ENCODE results near the gene DYNLT4.

DNA sequence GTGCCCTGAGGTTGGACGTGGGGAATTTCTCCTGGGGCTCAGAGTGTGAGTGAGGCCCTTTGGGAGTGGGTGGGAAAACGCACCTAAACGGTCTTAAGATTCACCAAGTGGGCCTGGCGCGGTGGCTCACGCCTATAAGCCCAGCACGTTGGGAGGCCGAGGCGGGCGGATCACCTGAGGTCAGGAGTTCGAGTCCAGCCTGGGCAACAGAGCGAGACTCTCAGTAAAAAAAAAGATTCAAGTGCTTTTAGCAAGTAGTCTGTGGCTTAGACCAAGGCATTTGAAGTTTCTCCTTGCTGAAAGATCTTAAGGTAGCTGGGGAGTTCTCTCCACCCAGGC, 30.5 kb downstream of the DYNLT4 start:
- TF ChIP-seq, protein P1, sequence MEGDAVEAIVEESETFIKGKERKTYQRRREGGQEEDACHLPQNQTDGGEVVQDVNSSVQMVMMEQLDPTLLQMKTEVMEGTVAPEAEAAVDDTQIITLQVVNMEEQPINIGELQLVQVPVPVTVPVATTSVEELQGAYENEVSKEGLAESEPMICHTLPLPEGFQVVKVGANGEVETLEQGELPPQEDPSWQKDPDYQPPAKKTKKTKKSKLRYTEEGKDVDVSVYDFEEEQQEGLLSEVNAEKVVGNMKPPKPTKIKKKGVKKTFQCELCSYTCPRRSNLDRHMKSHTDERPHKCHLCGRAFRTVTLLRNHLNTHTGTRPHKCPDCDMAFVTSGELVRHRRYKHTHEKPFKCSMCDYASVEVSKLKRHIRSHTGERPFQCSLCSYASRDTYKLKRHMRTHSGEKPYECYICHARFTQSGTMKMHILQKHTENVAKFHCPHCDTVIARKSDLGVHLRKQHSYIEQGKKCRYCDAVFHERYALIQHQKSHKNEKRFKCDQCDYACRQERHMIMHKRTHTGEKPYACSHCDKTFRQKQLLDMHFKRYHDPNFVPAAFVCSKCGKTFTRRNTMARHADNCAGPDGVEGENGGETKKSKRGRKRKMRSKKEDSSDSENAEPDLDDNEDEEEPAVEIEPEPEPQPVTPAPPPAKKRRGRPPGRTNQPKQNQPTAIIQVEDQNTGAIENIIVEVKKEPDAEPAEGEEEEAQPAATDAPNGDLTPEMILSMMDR (IDR thresholded peaks at IDR 0.05): no peak
- TF ChIP-seq POLR2A (IDR thresholded peaks at IDR 0.05): no peak

All from thyroid gland (tissue), 4 donors.